HEK293 (cell line): ENCODE data around the gene CCL8.

Experiments
- CTCF ChIA-PET: fragments of 350-600 bp; formaldehyde crosslinking; extraction: SDS; loops from one replicate; lab custom pipeline; 2021; ENCODE audit warnings: antibody characterized with exemption; lab: Yijun Ruan, JAX
- POLR2A ChIA-PET: fragments of 300-600 bp; formaldehyde crosslinking; extraction: SDS; loops from one replicate; lab custom pipeline; 2020; ENCODE audit warnings: antibody characterized with exemption, inconsistent platforms; lab: Yijun Ruan, JAX
- H3K27ac ChIP-seq: fragments of 200-500 bp; sonication (Bioruptor generic); 2 replicates; pipeline ENCODE4 v1.5.1; 2014; ENCODE audit warnings: low read depth, low read length, control low read depth, inconsistent platforms; ENCODE audit errors: extremely low read depth
- H3K36me3 ChIP-seq, 2 experiments: fragments of 200-500 bp in 1 of 2; sonication (Bioruptor generic) in 1 of 2; 1 replicate in 1 of 2; 2 replicates in 1 of 2; pipeline ENCODE4 v1.5.1; 2014 to 2017; ENCODE audit warnings: inconsistent platforms in 2 of 2, low read length in 2 of 2; ENCODE audit not compliant: control insufficient read depth in 2 of 2, insufficient read depth in 1 of 2
- H3K4me1 ChIP-seq: fragments of 200-500 bp; sonication (Bioruptor generic); 2 replicates; pipeline ENCODE4 v1.5.1; 2014; ENCODE audit warnings: mild to moderate bottlenecking, low read length, inconsistent platforms; ENCODE audit not compliant: control insufficient read depth, insufficient read depth
- H3K4me3 ChIP-seq: 2 replicates; pipeline ENCODE4 v1.5.1; 2011; ENCODE audit warnings: low read depth, mild to moderate bottlenecking, control low read depth, low read length, moderate library complexity
- H3K9me3 ChIP-seq: fragments of 200-500 bp; sonication (Bioruptor generic); 2 replicates; pipeline ENCODE4 v1.5.1; 2014; ENCODE audit warnings: low read depth, low read length, inconsistent platforms; ENCODE audit not compliant: control insufficient read depth, insufficient read depth
- GLI4 ChIP-seq: fragments of 450-650 bp; formaldehyde crosslinking; IDR thresholded peaks from 2 replicates; pipeline ENCODE4 v1.5.1; 2016; ENCODE audit warnings: missing biosample characterization, missing genetic modification characterization
- HOXD13 ChIP-seq: sonication (generic); formaldehyde crosslinking; IDR thresholded peaks from 2 replicates; pipeline ENCODE4 v1.8.0; 2022; ENCODE audit warnings: missing genetic modification reagents, borderline replicate concordance
- MZF1 ChIP-seq: fragments of 450-650 bp; formaldehyde crosslinking; IDR thresholded peaks from 2 replicates; pipeline ENCODE4 v1.5.1; 2017; ENCODE audit warnings: missing biosample characterization, missing genetic modification characterization, borderline replicate concordance
- ZBTB8A ChIP-seq: fragments of 450-650 bp; formaldehyde crosslinking; IDR thresholded peaks from 2 replicates; pipeline ENCODE4 v1.5.1; 2016; ENCODE audit warnings: missing biosample characterization, missing genetic modification characterization
- ZEB2 ChIP-seq: fragments of 450-650 bp; formaldehyde crosslinking; IDR thresholded peaks from 2 replicates; pipeline ENCODE4 v1.5.1; 2016; ENCODE audit warnings: missing biosample characterization, missing genetic modification characterization
- ZFP37 ChIP-seq: fragments of 450-650 bp; formaldehyde crosslinking; IDR thresholded peaks from 2 replicates; pipeline ENCODE4 v1.5.1; 2016; ENCODE audit warnings: missing biosample characterization, missing genetic modification characterization
- ZFP69B ChIP-seq: fragments of 450-650 bp; formaldehyde crosslinking; IDR thresholded peaks from 2 replicates; pipeline ENCODE4 v1.5.1; 2016; ENCODE audit warnings: missing biosample characterization, missing genetic modification characterization
- ZNF155 ChIP-seq: fragments of 450-650 bp; formaldehyde crosslinking; IDR thresholded peaks from 2 replicates; pipeline ENCODE4 v1.5.1; 2016; ENCODE audit warnings: missing biosample characterization, missing genetic modification characterization
- ZNF19 ChIP-seq: fragments of 450-650 bp; formaldehyde crosslinking; IDR thresholded peaks from 2 replicates; pipeline ENCODE4; 2016; ENCODE audit warnings: missing biosample characterization, missing genetic modification characterization, low read depth
- ZNF223 ChIP-seq: fragments of 450-650 bp; formaldehyde crosslinking; IDR thresholded peaks from 2 replicates; pipeline ENCODE4 v1.5.1; 2016; ENCODE audit warnings: missing biosample characterization, missing genetic modification characterization
- ZNF510 ChIP-seq: fragments of 450-650 bp; formaldehyde crosslinking; IDR thresholded peaks from 2 replicates; pipeline ENCODE4 v1.5.1; 2018; ENCODE audit warnings: mild to moderate bottlenecking, missing genetic modification characterization, missing biosample characterization; ENCODE audit not compliant: insufficient replicate concordance
- ZNF560 ChIP-seq: fragments of 450-650 bp; formaldehyde crosslinking; IDR thresholded peaks from 2 replicates; pipeline ENCODE4 v1.5.1; 2017; ENCODE audit warnings: missing biosample characterization, missing genetic modification characterization, borderline replicate concordance
- ZNF596 ChIP-seq: fragments of 450-650 bp; IDR thresholded peaks from 2 replicates; pipeline ENCODE4 v1.5.0; 2018; ENCODE audit warnings: missing biosample characterization, mild to moderate bottlenecking, missing genetic modification characterization, moderate library complexity
- ZNF654 ChIP-seq: fragments of 450-650 bp; formaldehyde crosslinking; IDR thresholded peaks from 2 replicates; pipeline ENCODE4 v1.5.1; 2016; ENCODE audit warnings: low read depth, missing biosample characterization, missing genetic modification characterization
- ZNF677 ChIP-seq: fragments of 450-650 bp; IDR thresholded peaks from 2 replicates; pipeline ENCODE4 v1.5.0; 2018; ENCODE audit warnings: missing biosample characterization, mild to moderate bottlenecking, missing genetic modification characterization, moderate library complexity
- ZNF701 ChIP-seq: fragments of 450-650 bp; formaldehyde crosslinking; IDR thresholded peaks from 2 replicates; pipeline ENCODE4 v1.5.1; 2016; ENCODE audit warnings: missing biosample characterization, missing genetic modification characterization
- ZNF747 ChIP-seq: fragments of 450-650 bp; formaldehyde crosslinking; IDR thresholded peaks from 2 replicates; pipeline ENCODE4 v1.5.1; 2016; ENCODE audit warnings: missing biosample characterization, missing genetic modification characterization
- TF ChIP-seq, protein P1 (sequence below): fragments of 450-650 bp; formaldehyde crosslinking; IDR thresholded peaks from 2 replicates; pipeline ENCODE4; 2016; ENCODE audit warnings: missing biosample characterization, missing genetic modification characterization
- TF ChIP-seq, protein P2 (sequence below): fragments of 450-650 bp; formaldehyde crosslinking; IDR thresholded peaks from 2 replicates; pipeline ENCODE4 v1.5.1; 2016; ENCODE audit warnings: missing biosample characterization, missing genetic modification characterization
- TF ChIP-seq, protein P3 (sequence below): fragments of 450-650 bp; formaldehyde crosslinking; IDR thresholded peaks from 2 replicates; pipeline ENCODE4 v1.5.1; 2016; ENCODE audit warnings: missing biosample characterization, missing genetic modification characterization
- TF ChIP-seq, protein P4 (sequence below): fragments of 450-650 bp; formaldehyde crosslinking; IDR thresholded peaks from 2 replicates; pipeline ENCODE4 v1.5.1; 2016; ENCODE audit warnings: missing biosample characterization, missing genetic modification characterization, borderline replicate concordance

Gene CCL8

DNA sequence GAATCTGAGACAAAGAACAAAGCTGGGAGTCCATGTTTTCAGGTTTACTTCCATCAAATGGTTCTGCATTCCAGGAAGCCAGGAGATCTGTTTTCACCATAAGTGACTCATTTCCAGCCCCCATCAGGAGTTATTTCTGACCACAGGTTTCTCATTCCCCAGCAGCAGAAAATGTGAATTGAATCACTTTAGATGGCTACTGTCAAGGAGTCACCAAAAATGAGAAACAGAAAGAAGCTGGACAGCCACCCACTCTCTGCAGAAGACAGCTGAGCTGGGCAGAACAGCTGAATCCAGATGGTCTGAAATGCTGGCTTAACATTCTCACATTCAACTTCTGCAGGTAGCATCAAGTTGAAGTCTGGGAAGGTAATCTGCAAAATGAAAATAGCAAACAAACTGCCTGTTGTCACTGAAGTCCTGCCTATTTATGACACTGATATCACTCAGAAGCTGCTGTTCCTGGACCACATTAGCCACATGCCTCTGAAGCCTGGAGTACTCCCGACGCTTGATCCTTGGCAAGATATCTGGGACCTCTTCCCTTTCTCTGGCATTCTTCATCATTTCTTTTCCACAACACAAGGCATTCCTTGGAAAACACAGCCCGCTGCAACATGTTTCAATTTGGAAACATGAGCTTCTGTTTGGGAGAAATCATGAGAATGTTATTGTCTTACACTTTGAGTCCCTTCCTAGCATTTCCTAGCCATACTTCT lies 18.4 kb upstream of the CCL8 start (continued):
- no peak for TF ChIP-seq ZNF510 (tag by site-specific recombination)
- TF ChIP-seq, protein P1, sequence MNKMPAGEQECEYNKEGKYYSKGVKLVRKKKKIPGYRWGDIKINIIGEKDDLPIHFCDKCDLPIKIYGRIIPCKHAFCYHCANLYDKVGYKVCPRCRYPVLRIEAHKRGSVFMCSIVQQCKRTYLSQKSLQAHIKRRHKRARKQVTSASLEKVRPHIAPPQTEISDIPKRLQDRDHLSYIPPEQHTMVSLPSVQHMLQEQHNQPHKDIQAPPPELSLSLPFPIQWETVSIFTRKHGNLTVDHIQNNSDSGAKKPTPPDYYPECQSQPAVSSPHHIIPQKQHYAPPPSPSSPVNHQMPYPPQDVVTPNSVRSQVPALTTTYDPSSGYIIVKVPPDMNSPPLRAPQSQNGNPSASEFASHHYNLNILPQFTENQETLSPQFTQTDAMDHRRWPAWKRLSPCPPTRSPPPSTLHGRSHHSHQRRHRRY (tag by site-specific recombination) = no peak
- no peak for TF ChIP-seq ZNF155 (tag by site-specific recombination)
- TF ChIP-seq ZNF19 (tag by site-specific recombination) = no peak
- TF ChIP-seq ZNF747 (tag by site-specific recombination) = no peak
- TF ChIP-seq, all 188 proteins: peak for 0

DNA sequence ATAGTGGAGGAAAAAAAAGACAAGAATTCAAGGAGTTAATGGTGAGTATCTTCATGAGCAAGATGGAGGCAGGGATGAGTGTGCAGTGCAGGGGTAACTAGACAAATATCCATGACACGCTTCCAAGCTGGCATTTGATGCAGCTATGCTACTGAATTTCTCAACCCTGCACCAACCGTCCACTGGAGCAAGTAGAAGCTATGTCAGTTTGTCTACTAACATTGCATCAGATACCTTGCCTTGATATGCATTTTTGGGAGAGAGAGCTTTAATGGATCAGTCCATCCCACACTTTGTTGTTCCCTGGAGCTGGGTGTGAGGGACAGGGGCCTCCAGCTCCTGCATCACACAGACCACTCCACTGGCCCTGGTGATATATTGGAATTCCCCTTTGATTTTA lies 17.2 kb upstream of the CCL8 start:
- ChIA-PET POLR2A (no interaction called here), CTCF (interaction anchor here (0.6 to 15.4 kb wide), 4 partner anchors 59 to 1435 kb away, joined by 3 to 206 read pairs (median 11); partner anchors contain the start of gene CCL1)
- Histone ChIP-seq H3K4me1 (no peaks in the 10 kb centered on the region; the same call in 1 of the 2 replicates), H3K4me3 (no peak overlapping the region), H3K27ac (no peak overlapping the region), H3K36me3 (no peaks in the 10 kb centered on the region), H3K9me3 (no peaks in the 10 kb centered on the region)
- TF ChIP-seq ZFP69B (tag by site-specific recombination) (no peak), ZEB2 (tag by site-specific recombination) (no peak), ZNF223 (no peak)

DNA sequence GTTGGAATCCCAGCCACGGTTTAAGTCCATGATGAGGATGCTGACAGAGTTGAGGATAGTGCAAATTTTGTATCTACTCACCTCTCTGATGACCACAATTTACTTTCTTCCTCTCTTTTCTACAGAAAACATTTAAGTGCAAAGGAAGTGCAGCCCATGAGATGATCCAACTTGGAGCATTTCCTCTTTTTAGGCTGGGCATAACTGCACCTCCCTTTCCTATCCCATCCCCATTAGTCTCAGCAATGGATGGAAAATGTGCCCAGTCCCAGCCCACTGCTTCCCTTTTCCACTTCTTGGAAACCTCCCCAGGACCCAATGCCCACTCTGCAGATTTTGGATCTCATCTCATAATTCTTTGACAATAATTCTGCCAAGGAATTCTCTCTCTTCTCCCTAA lies 16.6 kb upstream of the CCL8 start:
- CTCF ChIA-PET = interaction anchor here (1.1 to 15.4 kb wide), 3 partner anchors 26 to 102 kb away, joined by 3 to 206 read pairs (median 36); partner anchors contain the start of gene CCL1
- H3K4me3 ChIP-seq = no peak overlapping the region
- H3K36me3 ChIP-seq = no peaks in the 10 kb centered on the region
- POLR2A ChIA-PET = no interaction called here
- no peaks in the 10 kb centered on the region; the same call in 1 of the 2 replicates for H3K4me1 ChIP-seq
- H3K27ac ChIP-seq = no peak overlapping the region
- H3K9me3 ChIP-seq = no peaks in the 10 kb centered on the region
- TF ChIP-seq, protein P2, sequence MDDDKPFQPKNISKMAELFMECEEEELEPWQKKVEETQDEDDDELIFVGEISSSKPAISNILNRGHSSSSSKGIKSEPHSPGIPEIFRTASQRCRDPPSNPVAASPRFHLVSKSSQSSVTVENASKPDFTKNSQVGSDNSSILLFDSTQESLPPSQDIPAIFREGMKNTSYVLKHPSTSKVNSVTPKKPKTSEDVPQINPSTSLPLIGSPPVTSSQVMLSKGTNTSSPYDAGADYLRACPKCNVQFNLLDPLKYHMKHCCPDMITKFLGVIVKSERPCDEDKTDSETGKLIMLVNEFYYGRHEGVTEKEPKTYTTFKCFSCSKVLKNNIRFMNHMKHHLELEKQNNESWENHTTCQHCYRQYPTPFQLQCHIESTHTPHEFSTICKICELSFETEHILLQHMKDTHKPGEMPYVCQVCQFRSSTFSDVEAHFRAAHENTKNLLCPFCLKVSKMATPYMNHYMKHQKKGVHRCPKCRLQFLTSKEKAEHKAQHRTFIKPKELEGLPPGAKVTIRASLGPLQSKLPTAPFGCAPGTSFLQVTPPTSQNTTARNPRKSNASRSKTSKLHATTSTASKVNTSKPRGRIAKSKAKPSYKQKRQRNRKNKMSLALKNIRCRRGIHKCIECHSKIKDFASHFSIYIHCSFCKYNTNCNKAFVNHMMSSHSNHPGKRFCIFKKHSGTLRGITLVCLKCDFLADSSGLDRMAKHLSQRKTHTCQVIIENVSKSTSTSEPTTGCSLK = no peak
- TF ChIP-seq ZNF596 (tag by site-specific recombination) (no peak), ZNF701 (no peak), ZFP37 (tag by site-specific recombination) (no peak), GLI4 (no peak), ZNF560 (no peak), HOXD13 (no peak), ZBTB8A (tag by site-specific recombination) (no peak), ZNF677 (tag by site-specific recombination) (no peak), MZF1 (no peak), ZNF654 (tag by site-specific recombination) (no peak)
- TF ChIP-seq, protein P3, sequence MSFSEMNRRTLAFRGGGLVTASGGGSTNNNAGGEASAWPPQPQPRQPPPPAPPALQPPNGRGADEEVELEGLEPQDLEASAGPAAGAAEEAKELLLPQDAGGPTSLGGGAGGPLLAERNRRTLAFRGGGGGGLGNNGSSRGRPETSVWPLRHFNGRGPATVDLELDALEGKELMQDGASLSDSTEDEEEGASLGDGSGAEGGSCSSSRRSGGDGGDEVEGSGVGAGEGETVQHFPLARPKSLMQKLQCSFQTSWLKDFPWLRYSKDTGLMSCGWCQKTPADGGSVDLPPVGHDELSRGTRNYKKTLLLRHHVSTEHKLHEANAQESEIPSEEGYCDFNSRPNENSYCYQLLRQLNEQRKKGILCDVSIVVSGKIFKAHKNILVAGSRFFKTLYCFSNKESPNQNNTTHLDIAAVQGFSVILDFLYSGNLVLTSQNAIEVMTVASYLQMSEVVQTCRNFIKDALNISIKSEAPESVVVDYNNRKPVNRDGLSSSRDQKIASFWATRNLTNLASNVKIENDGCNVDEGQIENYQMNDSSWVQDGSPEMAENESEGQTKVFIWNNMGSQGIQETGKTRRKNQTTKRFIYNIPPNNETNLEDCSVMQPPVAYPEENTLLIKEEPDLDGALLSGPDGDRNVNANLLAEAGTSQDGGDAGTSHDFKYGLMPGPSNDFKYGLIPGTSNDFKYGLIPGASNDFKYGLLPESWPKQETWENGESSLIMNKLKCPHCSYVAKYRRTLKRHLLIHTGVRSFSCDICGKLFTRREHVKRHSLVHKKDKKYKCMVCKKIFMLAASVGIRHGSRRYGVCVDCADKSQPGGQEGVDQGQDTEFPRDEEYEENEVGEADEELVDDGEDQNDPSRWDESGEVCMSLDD (tag by site-specific recombination) = no peak
- TF ChIP-seq, protein P4, sequence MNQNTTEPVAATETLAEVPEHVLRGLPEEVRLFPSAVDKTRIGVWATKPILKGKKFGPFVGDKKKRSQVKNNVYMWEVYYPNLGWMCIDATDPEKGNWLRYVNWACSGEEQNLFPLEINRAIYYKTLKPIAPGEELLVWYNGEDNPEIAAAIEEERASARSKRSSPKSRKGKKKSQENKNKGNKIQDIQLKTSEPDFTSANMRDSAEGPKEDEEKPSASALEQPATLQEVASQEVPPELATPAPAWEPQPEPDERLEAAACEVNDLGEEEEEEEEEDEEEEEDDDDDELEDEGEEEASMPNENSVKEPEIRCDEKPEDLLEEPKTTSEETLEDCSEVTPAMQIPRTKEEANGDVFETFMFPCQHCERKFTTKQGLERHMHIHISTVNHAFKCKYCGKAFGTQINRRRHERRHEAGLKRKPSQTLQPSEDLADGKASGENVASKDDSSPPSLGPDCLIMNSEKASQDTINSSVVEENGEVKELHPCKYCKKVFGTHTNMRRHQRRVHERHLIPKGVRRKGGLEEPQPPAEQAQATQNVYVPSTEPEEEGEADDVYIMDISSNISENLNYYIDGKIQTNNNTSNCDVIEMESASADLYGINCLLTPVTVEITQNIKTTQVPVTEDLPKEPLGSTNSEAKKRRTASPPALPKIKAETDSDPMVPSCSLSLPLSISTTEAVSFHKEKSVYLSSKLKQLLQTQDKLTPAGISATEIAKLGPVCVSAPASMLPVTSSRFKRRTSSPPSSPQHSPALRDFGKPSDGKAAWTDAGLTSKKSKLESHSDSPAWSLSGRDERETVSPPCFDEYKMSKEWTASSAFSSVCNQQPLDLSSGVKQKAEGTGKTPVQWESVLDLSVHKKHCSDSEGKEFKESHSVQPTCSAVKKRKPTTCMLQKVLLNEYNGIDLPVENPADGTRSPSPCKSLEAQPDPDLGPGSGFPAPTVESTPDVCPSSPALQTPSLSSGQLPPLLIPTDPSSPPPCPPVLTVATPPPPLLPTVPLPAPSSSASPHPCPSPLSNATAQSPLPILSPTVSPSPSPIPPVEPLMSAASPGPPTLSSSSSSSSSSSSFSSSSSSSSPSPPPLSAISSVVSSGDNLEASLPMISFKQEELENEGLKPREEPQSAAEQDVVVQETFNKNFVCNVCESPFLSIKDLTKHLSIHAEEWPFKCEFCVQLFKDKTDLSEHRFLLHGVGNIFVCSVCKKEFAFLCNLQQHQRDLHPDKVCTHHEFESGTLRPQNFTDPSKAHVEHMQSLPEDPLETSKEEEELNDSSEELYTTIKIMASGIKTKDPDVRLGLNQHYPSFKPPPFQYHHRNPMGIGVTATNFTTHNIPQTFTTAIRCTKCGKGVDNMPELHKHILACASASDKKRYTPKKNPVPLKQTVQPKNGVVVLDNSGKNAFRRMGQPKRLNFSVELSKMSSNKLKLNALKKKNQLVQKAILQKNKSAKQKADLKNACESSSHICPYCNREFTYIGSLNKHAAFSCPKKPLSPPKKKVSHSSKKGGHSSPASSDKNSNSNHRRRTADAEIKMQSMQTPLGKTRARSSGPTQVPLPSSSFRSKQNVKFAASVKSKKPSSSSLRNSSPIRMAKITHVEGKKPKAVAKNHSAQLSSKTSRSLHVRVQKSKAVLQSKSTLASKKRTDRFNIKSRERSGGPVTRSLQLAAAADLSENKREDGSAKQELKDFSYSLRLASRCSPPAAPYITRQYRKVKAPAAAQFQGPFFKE = no peak
